Keratinocyte (primary cell): ENCODE data around the gene HS3ST3A1. TPM values are rescaled to one million over a fixed set of nuclear protein-coding genes. Genes with fewer than 3 reads are reported as not detected.

Source experiments
- DNase-seq: peaks from one replicate; pipeline ENCODE4 v3.0.0-alpha.2; 2011; ENCODE audit warnings: low read depth, missing footprints, low spot score
- FAIRE-seq: peaks from 2 replicates; lab custom pipeline; 2011; peaks lifted over from hg19 to GRCh38; lab: Jason Lieb, UNC
- H2AFZ ChIP-seq: 2 replicates; pipeline ENCODE4 v1.6.0; 2012; ENCODE audit warnings: low read length, control low read depth, inconsistent platforms; ENCODE audit not compliant: control insufficient read depth
- H3K27ac ChIP-seq: 2 replicates; pipeline ENCODE4 v1.5.1; 2011; ENCODE audit warnings: low read length; ENCODE audit not compliant: control insufficient read depth, insufficient read depth
- H3K27me3 ChIP-seq: 3 replicates; pipeline ENCODE4 v1.6.0; 2011; ENCODE audit warnings: low read length; ENCODE audit not compliant: control insufficient read depth, insufficient read depth; ENCODE audit errors: extremely low read depth
- H3K36me3 ChIP-seq, 2 experiments: 2 replicates in 1 of 2; 3 replicates in 1 of 2; pipeline ENCODE4 v1.5.1; 2011; ENCODE audit warnings: low read length in 2 of 2, mild to moderate bottlenecking in 1 of 2; ENCODE audit not compliant: control insufficient read depth in 2 of 2, insufficient read depth in 2 of 2; ENCODE audit errors: extremely low read depth in 1 of 2
- H3K4me1 ChIP-seq: 3 replicates; pipeline ENCODE4 v1.5.1; 2011; ENCODE audit warnings: low read length; ENCODE audit not compliant: control insufficient read depth, insufficient read depth; ENCODE audit errors: extremely low read depth
- H3K4me2 ChIP-seq: 3 replicates; pipeline ENCODE4 v1.6.0; 2011; ENCODE audit warnings: low read depth, low read length; ENCODE audit not compliant: control insufficient read depth, insufficient read depth; ENCODE audit errors: extremely low read depth
- H3K4me3 ChIP-seq, 3 experiments: fragments of 200-600 bp in 1 of 3; sonication (generic) in 1 of 3; 2 replicates in 2 of 3; 3 replicates in 1 of 3; pipeline ENCODE4 v1.5.1; 2011 to 2016; ENCODE audit warnings: low read length in 3 of 3, mild to moderate bottlenecking in 3 of 3, control low read depth in 2 of 3, inconsistent platforms in 1 of 3, low read depth in 1 of 3, mixed read lengths in 1 of 3, mixed run types in 1 of 3, moderate library complexity in 1 of 3; ENCODE audit not compliant: control insufficient read depth in 2 of 3, insufficient read depth in 2 of 3; ENCODE audit errors: extremely low read depth in 1 of 3
- H3K79me2 ChIP-seq: 2 replicates; pipeline ENCODE4 v1.6.0; 2012; ENCODE audit warnings: low read length; ENCODE audit not compliant: control insufficient read depth, insufficient read depth
- H3K9ac ChIP-seq: 3 replicates; pipeline ENCODE4 v1.6.0; 2011; ENCODE audit warnings: low read length; ENCODE audit not compliant: control insufficient read depth, insufficient read depth; ENCODE audit errors: extremely low read depth
- H3K9me1 ChIP-seq: 3 replicates; pipeline ENCODE4 v1.6.0; 2011; ENCODE audit warnings: low read length; ENCODE audit not compliant: control insufficient read depth, insufficient read depth; ENCODE audit errors: extremely low read depth
- H3K9me3 ChIP-seq: 2 replicates; pipeline ENCODE4 v1.5.1; 2012; ENCODE audit warnings: low read depth, low read length; ENCODE audit not compliant: control insufficient read depth
- H4K20me1 ChIP-seq: 3 replicates; pipeline ENCODE4 v1.6.0; 2011; ENCODE audit warnings: low read length; ENCODE audit not compliant: control insufficient read depth, insufficient read depth; ENCODE audit errors: extremely low read depth
- CTCF ChIP-seq, 3 experiments: IDR thresholded peaks in 1 of 3; conservative IDR thresholded peaks in 1 of 3; optimal IDR thresholded peaks in 1 of 3; 2 replicates in 2 of 3; 3 replicates in 1 of 3; pipeline versions ENCODE3 to v1.5.1; 2011; ENCODE audit warnings: low read length in 3 of 3, mild to moderate bottlenecking in 3 of 3, moderate library complexity in 2 of 3, control low read depth in 1 of 3, inconsistent platforms in 1 of 3; ENCODE audit not compliant: insufficient read depth in 2 of 3; ENCODE audit errors: extremely low read depth in 1 of 3
- EZH2 ChIP-seq: IDR thresholded peaks from one replicate; pipeline ENCODE4 v1.6.1; 2012; ENCODE audit warnings: inconsistent platforms, mild to moderate bottlenecking, low read length, moderate library complexity
- dilution Hi-C: fragments of 300-500 bp; cut with MboI; formaldehyde crosslinking; loops from one replicate; pipeline ENCODE4 v1.7.0; 2020; ENCODE audit warnings: low sequenced_read_pairs; ENCODE audit not compliant: extremely low pct_ligation_motif_present
- polyA plus RNA-seq, 5 experiments: library from polyadenylated mRNA; depleted of rRNA in 3 of 5; stranded (reverse) in 3 of 5; stranded (forward) in 1 of 5; unstranded in 1 of 5; fragments of >200 nt; gene quantifications; 1 replicate in 1 of 5; 2 replicates in 3 of 5; 3 replicates in 1 of 5; pipeline versions ENCODE4 v1.2.1 to v1.2.3, GENCODE V29; 2011 to 2012; ENCODE audit warnings: missing spikeins in 2 of 5, low read depth in 1 of 5, low replicate concordance in 1 of 5

Gene HS3ST3A1
- polyA plus RNA-seq, 1 donor (not counting 4 experiments of a cell fraction or from before 2014, with no cell fraction given) = 0.04 TPM

GRCh38 chr17:13558588-13558987, 43.1 kb downstream of the HS3ST3A1 start:
- dilution Hi-C loops = no loop called here
- no peak for FAIRE-seq
- no peak overlapping the region for H2AFZ ChIP-seq

GRCh38 chr17:13557077-13557476, 44.7 kb downstream of the HS3ST3A1 start:
- Histone ChIP-seq H3K4me2 (no peak overlapping the region), H4K20me1 (no peaks in the 10 kb centered on the region), H3K27ac (no peak overlapping the region), H3K4me1 (no peaks in the 10 kb centered on the region), H3K4me3 (no peak overlapping the region), H3K9me3 (no peaks in the 10 kb centered on the region), H3K27me3 (no peaks in the 10 kb centered on the region), H3K9ac (no peak overlapping the region), H2AFZ (no peak overlapping the region), H3K79me2 (no peaks in the 10 kb centered on the region), H3K36me3 (no peaks in the 10 kb centered on the region), H3K9me1 (no peaks in the 10 kb centered on the region)
- TF ChIP-seq EZH2 = no peak
- TF ChIP-seq CTCF (optimal IDR thresholded peaks at IDR 0.05 in 1 of 3, IDR thresholded peaks at IDR 0.05 in 1 of 3, conservative IDR thresholded peaks at IDR 0.05 in 1 of 3; ENCODE audit: extremely low read depth in 1 of 3, insufficient read depth in 2 of 3, low read length in 3 of 3) = no peak
- no peak for DNase-seq
- dilution Hi-C loops = no loop called here
- FAIRE-seq = no peak

More at GRCh38 chr17:13558588-13558987, 43.1 kb downstream of the HS3ST3A1 start:
- no peaks in the 10 kb centered on the region for H3K79me2 ChIP-seq
- no peak for DNase-seq
- no peak overlapping the region for H3K4me3 ChIP-seq
- no peak overlapping the region for H3K27ac ChIP-seq
- H4K20me1 ChIP-seq = no peaks in the 10 kb centered on the region
- H3K9me3 ChIP-seq = no peaks in the 10 kb centered on the region
- H3K9me1 ChIP-seq = no peaks in the 10 kb centered on the region
- no peaks in the 10 kb centered on the region for H3K36me3 ChIP-seq
- no peak for TF ChIP-seq CTCF (optimal IDR thresholded peaks at IDR 0.05 in 1 of 3, IDR thresholded peaks at IDR 0.05 in 1 of 3, conservative IDR thresholded peaks at IDR 0.05 in 1 of 3; ENCODE audit: extremely low read depth in 1 of 3, insufficient read depth in 2 of 3, low read length in 3 of 3)
- TF ChIP-seq EZH2 = no peak
- no peak overlapping the region for H3K9ac ChIP-seq
- no peaks in the 10 kb centered on the region for H3K27me3 ChIP-seq
- H3K4me1 ChIP-seq = no peaks in the 10 kb centered on the region
- no peak overlapping the region for H3K4me2 ChIP-seq
